Measurements from ENCODE around the gene AOC1.

GRCh38 chr7:150896562-150897209 is 44.4 kb downstream of the AOC1 start:
- TF ChIP-seq EP300 (IDR thresholded peaks at IDR 0.05), result no peak
- no peak for TF ChIP-seq CTCF (IDR thresholded peaks at IDR 0.05)

Measured in gastroesophageal sphincter (tissue), 3 donors.